K562 (cell line): ENCODE data around the gene CD163. TPM values are rescaled to one million over a fixed set of nuclear protein-coding genes. Genes with fewer than 3 reads are reported as not detected.

Experiments used
- ATAC-seq: fragments of 200-7000 bp; cut with Tn5 transposase; 3 replicates; pipeline ENCODE4 v1.9.1; 2020; ENCODE audit warnings: moderate library complexity
- BruUV-seq: library from RNA; stranded (reverse); fragments of 400-500 nt; replicated peaks from 2 replicates; lab custom pipeline; 2021; lab: Mats Ljungman, UMichigan
- CTCF ChIA-PET: fragments of 300-600 bp; formaldehyde crosslinking; extraction: SDS; loops from one replicate; lab custom pipeline; 2021; ENCODE audit warnings: low intra/inter-chr PET ratio; lab: Yijun Ruan, JAX
- POLR2A ChIA-PET: fragments of 300-600, 350-650 bp; sonication (Branson Sonifier 250); formaldehyde crosslinking; extraction: SDS; loops from one replicate; lab custom pipeline; 2021; ENCODE audit warnings: antibody characterized with exemption, inconsistent platforms; lab: Yijun Ruan, JAX
- DNase-seq, 4 experiments: peaks; one replicate each; pipeline versions ENCODE4 v3.0.0 to v3.0.0-alpha.2; 2011 to 2018; ENCODE audit warnings: low spot score in 3 of 4, mixed read lengths in 3 of 4; ENCODE audit errors: extremely low read depth in 1 of 4
- FAIRE-seq: peaks from 2 replicates; lab custom pipeline; 2011; peaks lifted over from hg19 to GRCh38; lab: Jason Lieb, UNC
- H2AFZ ChIP-seq: 2 replicates; pipeline ENCODE4 v1.6.0; 2011; ENCODE audit warnings: low read depth, low read length, control low read depth, inconsistent platforms
- H3K27ac ChIP-seq: fragments of 200-600 bp; 3 replicates; pipeline ENCODE4 v1.8.0; 2011; ENCODE audit warnings: low read depth, mild to moderate bottlenecking, control low read depth, inconsistent platforms, low read length, moderate library complexity, mixed read lengths; ENCODE audit errors: extremely low read depth
- H3K27me3 ChIP-seq, 2 experiments: fragments of 300-600 bp in 1 of 2; 2 replicates in 1 of 2; 3 replicates in 1 of 2; pipeline versions ENCODE4 v1.6.0 to v1.8.0; 2011; ENCODE audit warnings: inconsistent platforms in 2 of 2, low read length in 2 of 2, mild to moderate bottlenecking in 1 of 2, mixed read lengths in 1 of 2, moderate library complexity in 1 of 2; ENCODE audit not compliant: control insufficient read depth in 2 of 2, insufficient read depth in 2 of 2
- H3K36me3 ChIP-seq: fragments of 300-600 bp; 3 replicates; pipeline ENCODE4 v1.8.0; 2011; ENCODE audit warnings: mild to moderate bottlenecking, low read length, inconsistent platforms; ENCODE audit not compliant: control insufficient read depth, insufficient read depth
- H3K4me1 ChIP-seq, 2 experiments: fragments of 200-600 bp in 1 of 2; replicated peaks in 1 of 2; 2 replicates in 1 of 2; 3 replicates in 1 of 2; pipeline versions ENCODE4 v1.5.1 to v1.8.0; 2011; ENCODE audit warnings: inconsistent platforms in 2 of 2, low read length in 2 of 2, mild to moderate bottlenecking in 1 of 2, mixed read lengths in 1 of 2, moderate library complexity in 1 of 2; ENCODE audit not compliant: control insufficient read depth in 2 of 2, insufficient read depth in 2 of 2
- H3K4me2 ChIP-seq: 2 replicates; pipeline ENCODE4 v1.6.1; 2011; ENCODE audit warnings: low read length, control low read depth, inconsistent platforms, mixed read lengths; ENCODE audit not compliant: insufficient read depth
- H3K4me3 ChIP-seq: fragments of 200-600 bp; sonication (generic), shearing (Covaris generic); 2 replicates; pipeline ENCODE4 v1.5.1; 2016; ENCODE audit warnings: control low read depth, inconsistent platforms
- H3K79me2 ChIP-seq: fragments of 200-600 bp; 3 replicates; pipeline ENCODE4 v1.8.0; 2011; ENCODE audit warnings: low read length, inconsistent platforms; ENCODE audit not compliant: control insufficient read depth, insufficient read depth
- H3K9ac ChIP-seq, 2 experiments: 2 replicates each; pipeline versions ENCODE4 v1.6.0 to v1.6.1; 2011; ENCODE audit warnings: low read depth in 2 of 2, low read length in 2 of 2, control low read depth in 1 of 2, inconsistent platforms in 1 of 2, mild to moderate bottlenecking in 1 of 2, mixed read lengths in 1 of 2; ENCODE audit not compliant: insufficient read depth in 1 of 2
- H3K9me1 ChIP-seq: one replicate; pipeline ENCODE4 v1.6.0; 2011; ENCODE audit warnings: inconsistent platforms, mild to moderate bottlenecking, low read length, moderate library complexity; ENCODE audit not compliant: control insufficient read depth, insufficient read depth
- H3K9me3 ChIP-seq: replicated peaks from 2 replicates; pipeline ENCODE4 v1.5.1; 2011; ENCODE audit warnings: low read depth, low read length, inconsistent platforms; ENCODE audit not compliant: control insufficient read depth, insufficient read depth
- H4K20me1 ChIP-seq: replicated peaks from 2 replicates; pipeline ENCODE4 v1.6.1; 2011; ENCODE audit warnings: low read length, inconsistent platforms, mixed read lengths; ENCODE audit not compliant: control insufficient read depth, insufficient read depth
- ARHGAP35 ChIP-seq: fragments of 450-650 bp; IDR thresholded peaks from 2 replicates; pipeline ENCODE4 v1.6.1; 2018; ENCODE audit not compliant: partially characterized antibody
- BRF1 ChIP-seq: IDR thresholded peaks from 3 replicates; pipeline ENCODE4 v1.6.1; 2011; ENCODE audit warnings: borderline replicate concordance, mild to moderate bottlenecking; ENCODE audit not compliant: insufficient read length; ENCODE audit errors: extremely low read depth
- CEBPG ChIP-seq, 3 experiments: fragments of 200-800 bp in 1 of 3; sonication (Bioruptor generic) in 1 of 3; sonication (generic) in 1 of 3; formaldehyde crosslinking in 1 of 3; IDR thresholded peaks in 2 of 3; conservative IDR thresholded peaks in 1 of 3; 2 replicates each; pipeline versions ENCODE4 v1.6.1 to v1.8.0; 2016 to 2022; ENCODE audit warnings: missing compliant biosample characterization in 2 of 3, missing genetic modification characterization in 2 of 3, mild to moderate bottlenecking in 1 of 3, missing genetic modification reagents in 1 of 3
- DMBX1 ChIP-seq: fragments of 250-450 bp; sonication (Bioruptor Pico); IDR thresholded peaks from 2 replicates; pipeline ENCODE4 v1.8.0; 2022; ENCODE audit warnings: inconsistent platforms, mild to moderate bottlenecking, moderate library complexity, borderline replicate concordance
- HDAC8 ChIP-seq: fragments of 450-650 bp; IDR thresholded peaks from 2 replicates; pipeline ENCODE4 v1.6.1; 2016; ENCODE audit warnings: mild to moderate bottlenecking, missing genetic modification characterization, moderate library complexity, missing compliant biosample characterization
- ILK ChIP-seq: fragments of 450-650 bp; IDR thresholded peaks from 2 replicates; pipeline ENCODE4 v1.6.1; 2016; ENCODE audit warnings: missing genetic modification characterization, low read depth, mild to moderate bottlenecking, missing compliant biosample characterization, moderate library complexity, borderline replicate concordance
- KDM4B ChIP-seq, 2 experiments: fragments of 450-650 bp in 1 of 2; sonication (generic) in 1 of 2; IDR thresholded peaks; 2 replicates each; pipeline ENCODE4 v1.6.1; 2016 to 2017; ENCODE audit warnings: borderline replicate concordance in 2 of 2, antibody characterized with exemption in 1 of 2, low read depth in 1 of 2, mild to moderate bottlenecking in 1 of 2
- KDM5B ChIP-seq: fragments of 200-600 bp; sonication (generic); IDR thresholded peaks from 2 replicates; pipeline ENCODE4 v1.6.1; 2012; ENCODE audit warnings: low read depth, mild to moderate bottlenecking, moderate library complexity, low read length, control low read depth, inconsistent platforms; ENCODE audit not compliant: insufficient replicate concordance
- MEF2A ChIP-seq: IDR thresholded peaks from 2 replicates; pipeline ENCODE4 v1.6.1; 2011; ENCODE audit warnings: low read depth, mild to moderate bottlenecking, low read length, moderate library complexity; ENCODE audit not compliant: control insufficient read depth
- STAG1 ChIP-seq: sonication (generic); formaldehyde crosslinking; IDR thresholded peaks from 2 replicates; pipeline ENCODE4 v1.5.0; 2020; ENCODE audit warnings: missing genetic modification reagents, borderline replicate concordance
- XRCC4 ChIP-seq: IDR thresholded peaks from one replicate; pipeline ENCODE4 v1.6.1; 2011; ENCODE audit not compliant: insufficient read depth, insufficient read length; ENCODE audit errors: extremely low read depth
- ZNF133 ChIP-seq: fragments of 250-450 bp; sonication (Bioruptor Pico); IDR thresholded peaks from 2 replicates; pipeline ENCODE4 v1.4.0; 2020; ENCODE audit warnings: mild to moderate bottlenecking
- ZNF444 ChIP-seq: fragments of 250-450 bp; sonication (Bioruptor Pico); IDR thresholded peaks from 2 replicates; pipeline ENCODE4 v1.4.0; 2020; ENCODE audit warnings: mild to moderate bottlenecking, moderate library complexity
- WGBS: fragments of 100-300 bp; shearing (Covaris generic); methylation state at CpG from one replicate; pipeline ENCODE4 v1.1.6; 2016; ENCODE audit warnings: low coverage, mixed read lengths; ENCODE audit not compliant: insufficient coverage; ENCODE audit errors: missing lambda C conversion rate; 5-methylcytosine and 5-hydroxymethylcytosine counted together
- in situ Hi-C: fragments of 300-500 bp; cut with MboI; formaldehyde crosslinking; loops from 4 replicates; pipeline ENCODE4 v1.15.0; 2018; ENCODE audit warnings: inconsistent platforms, mixed read lengths
- intact Hi-C: fragments of 100-400 bp; cut with micrococcal nuclease; formaldehyde crosslinking; loops from 2 replicates; pipeline ENCODE4 v1.14.2; 2022
- polyA plus RNA-seq, 8 experiments: library from polyadenylated mRNA; depleted of rRNA in 4 of 8; stranded (reverse) in 5 of 8; unstranded in 3 of 8; fragments of >200 nt; fragmentation: Nextera tagmentation in 2 of 8; fragmentation: Illumina TruSeq in 1 of 8; extraction: Ambion mirVana in 2 of 8; extraction: Trizol in 1 of 8; gene quantifications; 2 replicates each; pipeline versions ENCODE4 v1.2.1 to v1.2.3, GENCODE V29; 2011 to 2014; ENCODE audit warnings: inconsistent platforms in 1 of 8, missing spikeins in 1 of 8
- total RNA-seq, 7 experiments: library from RNA; depleted of rRNA in 6 of 7; stranded (reverse); fragments of >200 nt in 6 of 7; fragmentation: Illumina TruSeq in 2 of 7; extraction: Trizol in 2 of 7; gene quantifications; 2 replicates each; pipeline versions ENCODE4 v1.2.1 to v1.2.3, GENCODE V29; 2011 to 2021; ENCODE audit warnings: low replicate concordance in 1 of 7
- TF ChIP-seq, protein P1 (sequence below): fragments of 450-650 bp; conservative IDR thresholded peaks from 2 replicates; pipeline ENCODE4 v1.6.1; 2016; ENCODE audit warnings: missing genetic modification characterization, low read depth, mild to moderate bottlenecking, missing compliant biosample characterization, moderate library complexity
- TF ChIP-seq, protein P2 (sequence below), 2 experiments: fragments of 450-650 bp; IDR thresholded peaks; 2 replicates each; pipeline ENCODE4 v1.6.1; 2016
- TF ChIP-seq, protein P3 (sequence below): sonication (generic); formaldehyde crosslinking; IDR thresholded peaks from 2 replicates; pipeline ENCODE4 v1.5.0; 2020; ENCODE audit warnings: missing genetic modification reagents

Gene CD163
- total and polyA plus RNA-seq, 9 of the 15 experiments (the other 6 are each of a cell fraction or from before 2014, with no cell fraction given) = 0.62 TPM; not detected in 8

DNA sequence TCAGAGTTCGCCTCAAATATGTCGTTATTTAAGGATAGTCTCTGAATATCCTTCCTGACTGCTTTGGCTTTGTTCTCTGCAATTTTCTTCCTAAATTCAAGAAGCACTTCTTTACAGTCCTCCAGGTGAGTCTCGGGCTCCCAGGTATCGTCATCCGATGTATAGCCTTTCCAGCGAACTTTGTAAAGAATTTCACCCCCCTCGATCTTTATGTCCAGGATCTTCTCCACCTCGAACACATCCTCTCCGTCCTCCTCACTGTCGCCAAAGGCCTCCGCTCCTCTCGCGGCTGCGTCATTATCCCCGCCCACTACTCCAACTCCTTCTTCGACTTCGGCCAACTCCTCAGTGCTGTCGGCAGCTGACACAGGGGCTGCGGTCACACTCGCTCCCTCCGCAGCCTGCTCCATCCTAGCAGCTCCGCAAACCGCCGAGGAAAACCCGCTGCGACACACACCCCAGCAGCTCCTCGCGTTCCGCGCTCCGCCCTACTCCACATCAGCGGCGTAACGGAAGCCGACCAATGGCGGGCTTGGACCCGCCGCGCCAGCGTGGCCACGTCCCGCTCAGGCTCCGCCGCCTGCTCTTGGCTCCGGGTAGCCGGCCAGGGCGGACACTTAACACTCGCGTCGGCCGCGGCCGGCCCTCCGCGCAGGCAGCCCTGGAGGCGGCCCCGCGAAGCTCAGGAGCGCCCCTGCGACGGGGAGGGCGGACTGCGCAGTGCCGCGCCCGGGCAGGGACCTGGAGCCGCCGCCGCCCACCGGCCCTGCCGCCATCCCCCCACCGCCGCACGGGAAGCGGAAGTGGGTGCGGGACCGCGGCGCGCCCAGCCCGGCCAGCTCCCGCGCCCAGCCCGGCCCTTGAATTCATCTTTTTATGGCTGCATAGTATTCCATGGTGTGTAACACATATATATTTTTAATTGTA is 63.7 kb downstream of the CD163 start:
- Histone ChIP-seq H3K79me2 (no peaks in the 10 kb centered on the region), H4K20me1 (no peaks in the 10 kb centered on the region), H3K9me3 (no peaks in the 10 kb centered on the region), H3K9me1 (no peaks in the 10 kb centered on the region), H3K27ac (peak overlapping the region; percentile 75), H3K4me3 (peak overlapping the region; percentile 49), H3K27me3 (no peaks in the 10 kb centered on the region), H2AFZ (peak overlapping the region; percentile 76), H3K4me2 (peak overlapping the region; percentile 78), H3K9ac (peak overlapping the region; percentile 68 to 82), H3K36me3 (no peaks in the 10 kb centered on the region), H3K4me1 (peaks cover 0 to 4% of the 10 kb centered on the region in 2 experiments; a peak in 1 of 5 replicates)
- ChIA-PET POLR2A (interaction anchor here (0.9 to 1.2 kb wide), 2 partner anchors 12 to 16 kb away, joined by 3 read pairs; no protein-coding TSS in a partner anchor), CTCF (interaction anchor here (1.0 kb wide), 1 partner anchor 20 kb away, joined by 3 read pairs; no protein-coding TSS in a partner anchor)
- in situ Hi-C loops (loop anchor here (10.0 kb wide), 1 partner anchor 65 kb away; no protein-coding TSS in a partner anchor), intact Hi-C loops (no loop called here)
- FAIRE-seq (peak; percentile 76), ATAC-seq (peak; percentile 96), DNase-seq (peak; percentile 69 to 83 (median 73))
- BruUV-seq = no TSS peak
- under 1% methylated on average over 23 of the region's 84 CpGs for WGBS
- no peak for TF ChIP-seq ZNF444 (CRISPR knock-in tag)
- no peak for TF ChIP-seq ARHGAP35
- no peak for TF ChIP-seq XRCC4
- TF ChIP-seq HDAC8 (tag) = no peak
- TF ChIP-seq KDM4B (IDR thresholded peaks at IDR 0.05; ENCODE audit: borderline replicate concordance in 2 of 2, low read depth in 1 of 2) = no peak
- TF ChIP-seq DMBX1 (CRISPR knock-in tag) = no peak
- TF ChIP-seq, protein P1, sequence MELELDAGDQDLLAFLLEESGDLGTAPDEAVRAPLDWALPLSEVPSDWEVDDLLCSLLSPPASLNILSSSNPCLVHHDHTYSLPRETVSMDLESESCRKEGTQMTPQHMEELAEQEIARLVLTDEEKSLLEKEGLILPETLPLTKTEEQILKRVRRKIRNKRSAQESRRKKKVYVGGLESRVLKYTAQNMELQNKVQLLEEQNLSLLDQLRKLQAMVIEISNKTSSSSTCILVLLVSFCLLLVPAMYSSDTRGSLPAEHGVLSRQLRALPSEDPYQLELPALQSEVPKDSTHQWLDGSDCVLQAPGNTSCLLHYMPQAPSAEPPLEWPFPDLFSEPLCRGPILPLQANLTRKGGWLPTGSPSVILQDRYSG (tag) = no peak
- TF ChIP-seq, protein P2, sequence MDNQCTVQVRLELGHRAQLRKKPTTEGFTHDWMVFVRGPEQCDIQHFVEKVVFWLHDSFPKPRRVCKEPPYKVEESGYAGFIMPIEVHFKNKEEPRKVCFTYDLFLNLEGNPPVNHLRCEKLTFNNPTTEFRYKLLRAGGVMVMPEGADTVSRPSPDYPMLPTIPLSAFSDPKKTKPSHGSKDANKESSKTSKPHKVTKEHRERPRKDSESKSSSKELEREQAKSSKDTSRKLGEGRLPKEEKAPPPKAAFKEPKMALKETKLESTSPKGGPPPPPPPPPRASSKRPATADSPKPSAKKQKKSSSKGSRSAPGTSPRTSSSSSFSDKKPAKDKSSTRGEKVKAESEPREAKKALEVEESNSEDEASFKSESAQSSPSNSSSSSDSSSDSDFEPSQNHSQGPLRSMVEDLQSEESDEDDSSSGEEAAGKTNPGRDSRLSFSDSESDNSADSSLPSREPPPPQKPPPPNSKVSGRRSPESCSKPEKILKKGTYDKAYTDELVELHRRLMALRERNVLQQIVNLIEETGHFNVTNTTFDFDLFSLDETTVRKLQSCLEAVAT (IDR thresholded peaks at IDR 0.05) = no peak
- peak; percentile 58 for TF ChIP-seq KDM5B
- TF ChIP-seq STAG1 (CRISPR knock-in tag) = no peak
- no peak for TF ChIP-seq ZNF133 (CRISPR knock-in tag)
- TF ChIP-seq MEF2A = no peak
- no peak for TF ChIP-seq ILK
- TF ChIP-seq, protein P3, sequence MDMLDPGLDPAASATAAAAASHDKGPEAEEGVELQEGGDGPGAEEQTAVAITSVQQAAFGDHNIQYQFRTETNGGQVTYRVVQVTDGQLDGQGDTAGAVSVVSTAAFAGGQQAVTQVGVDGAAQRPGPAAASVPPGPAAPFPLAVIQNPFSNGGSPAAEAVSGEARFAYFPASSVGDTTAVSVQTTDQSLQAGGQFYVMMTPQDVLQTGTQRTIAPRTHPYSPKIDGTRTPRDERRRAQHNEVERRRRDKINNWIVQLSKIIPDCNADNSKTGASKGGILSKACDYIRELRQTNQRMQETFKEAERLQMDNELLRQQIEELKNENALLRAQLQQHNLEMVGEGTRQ (CRISPR knock-in tag) = no peak
- no peak for TF ChIP-seq BRF1
- no peak for TF ChIP-seq CEBPG (CRISPR knock-in tag; IDR thresholded peaks at IDR 0.05)
- no peak for TF ChIP-seq CEBPG (tag; conservative IDR thresholded peaks at IDR 0.05 in 1 of 2, IDR thresholded peaks at IDR 0.05 in 1 of 2)
